Transverse colon (tissue), 4 donors: ENCODE data around the gene SMYD3.

Source experiments
- CTCF ChIP-seq, 5 experiments: fragments of 200-600 bp in 3 of 5; fragments of 450-650 bp in 2 of 5; sonication (generic) in 3 of 5; IDR thresholded peaks; 1 replicate in 2 of 5; 2 replicates in 3 of 5; pipeline ENCODE4 v1.5.1; 2016 to 2017; ENCODE audit warnings: antibody characterized with exemption in 5 of 5, inconsistent platforms in 3 of 5, mild to moderate bottlenecking in 2 of 5, moderate library complexity in 1 of 5
- POLR2A ChIP-seq: fragments of 450-650 bp; IDR thresholded peaks from one replicate; pipeline ENCODE4 v1.6.1; 2016; ENCODE audit warnings: antibody characterized with exemption, mild to moderate bottlenecking, moderate library complexity
- POLR2AphosphoS5 ChIP-seq, 3 donors: sonication (generic); formaldehyde crosslinking; IDR thresholded peaks; one replicate each; pipeline ENCODE4 v1.6.1; 2016; ENCODE audit warnings: antibody characterized with exemption in 3 of 3

- no peak for TF ChIP-seq CTCF (IDR thresholded peaks at IDR 0.05)
- no peak for TF ChIP-seq POLR2AphosphoS5 (IDR thresholded peaks at IDR 0.05)
- TF ChIP-seq POLR2A: no peak
Observed at GRCh38 chr1:246267426-246267825, 239.7 kb downstream of the SMYD3 start.
